ENCODE measurements around the gene MAEA. TPM values are rescaled to one million over a fixed set of nuclear protein-coding genes. Genes with fewer than 3 reads are reported as not detected.

The MAEA gene
- total and polyA plus RNA-seq, 2 experiments from 2014 or later: 49.8 to 99.0 TPM

- TF ChIP-seq EZH2phosphoT487 (IDR thresholded peaks at IDR 0.05; ENCODE audit: unreplicated experiment): no peak
- TF ChIP-seq, protein P1, sequence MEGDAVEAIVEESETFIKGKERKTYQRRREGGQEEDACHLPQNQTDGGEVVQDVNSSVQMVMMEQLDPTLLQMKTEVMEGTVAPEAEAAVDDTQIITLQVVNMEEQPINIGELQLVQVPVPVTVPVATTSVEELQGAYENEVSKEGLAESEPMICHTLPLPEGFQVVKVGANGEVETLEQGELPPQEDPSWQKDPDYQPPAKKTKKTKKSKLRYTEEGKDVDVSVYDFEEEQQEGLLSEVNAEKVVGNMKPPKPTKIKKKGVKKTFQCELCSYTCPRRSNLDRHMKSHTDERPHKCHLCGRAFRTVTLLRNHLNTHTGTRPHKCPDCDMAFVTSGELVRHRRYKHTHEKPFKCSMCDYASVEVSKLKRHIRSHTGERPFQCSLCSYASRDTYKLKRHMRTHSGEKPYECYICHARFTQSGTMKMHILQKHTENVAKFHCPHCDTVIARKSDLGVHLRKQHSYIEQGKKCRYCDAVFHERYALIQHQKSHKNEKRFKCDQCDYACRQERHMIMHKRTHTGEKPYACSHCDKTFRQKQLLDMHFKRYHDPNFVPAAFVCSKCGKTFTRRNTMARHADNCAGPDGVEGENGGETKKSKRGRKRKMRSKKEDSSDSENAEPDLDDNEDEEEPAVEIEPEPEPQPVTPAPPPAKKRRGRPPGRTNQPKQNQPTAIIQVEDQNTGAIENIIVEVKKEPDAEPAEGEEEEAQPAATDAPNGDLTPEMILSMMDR (conservative IDR thresholded peaks at IDR 0.05; ENCODE audit: low read depth in 2 of 2): no peak
- no peak for TF ChIP-seq ZNF114 (CRISPR knock-in tag; IDR thresholded peaks at IDR 0.05)
- TF ChIP-seq ZNF331 (CRISPR knock-in tag; IDR thresholded peaks at IDR 0.05; ENCODE audit: low read depth): no peak
- TF ChIP-seq NANOG (IDR thresholded peaks at IDR 0.05; ENCODE audit: borderline replicate concordance): no peak
- no peak for TF ChIP-seq POLR2AphosphoS5 (IDR thresholded peaks at IDR 0.05; ENCODE audit: low read depth)
- TF ChIP-seq ETS1 (IDR thresholded peaks at IDR 0.05): no peak
- no peak for TF ChIP-seq JUNB (IDR thresholded peaks at IDR 0.05; ENCODE audit: unreplicated experiment)
- no peak for TF ChIP-seq CREB1 (CRISPR knock-in tag; IDR thresholded peaks at IDR 0.05; ENCODE audit: low read depth)
- TF ChIP-seq STAT1 (IDR thresholded peaks at IDR 0.05; ENCODE audit: unreplicated experiment): no peak
These were observed 35.9 kb upstream of the MAEA start (continued) for GRCh38 chr4:1253831-1254230.

GRCh38 chr4:1255151-1255550 is 34.5 kb upstream of the MAEA start:
- DNase-seq (ENCODE audit: low spot score) (no peak), ATAC-seq (no peak)
- Histone ChIP-seq H3K4me2 (no peak overlapping the region), H3K36me3 (ENCODE audit: insufficient read depth) (peaks cover 2% of the 10 kb centered on the region; the same call in 1 of the 2 replicates), H2AFZ (no peak overlapping the region), H3K9me2 (ENCODE audit: insufficient read depth) (peaks cover 7% of the 10 kb centered on the region; the same call in 1 of the 2 replicates), H3K27me3 (ENCODE audit: insufficient read depth) (no peaks in the 10 kb centered on the region), H4K20me1 (replicated peaks; ENCODE audit: insufficient read depth) (no peaks in the 10 kb centered on the region), H3F3A (replicated peaks; ENCODE audit: low read depth) (no peaks in the 10 kb centered on the region), H3K79me2 (replicated peaks; ENCODE audit: insufficient read depth) (no peaks in the 10 kb centered on the region; the same call in 1 of the 2 replicates), H3K4me1 (ENCODE audit: insufficient read depth) (peaks cover 3% of the 10 kb centered on the region; the same call in 1 of the 2 replicates), H3K4me3 (no peak overlapping the region), H3K27ac (ENCODE audit: low read depth) (no peak overlapping the region)
- Mint-ChIP-seq H3K27me3 (ENCODE audit: insufficient read depth, low read depth, poor library complexity) (peaks cover 20% of the 10 kb centered on the region), H3K4me1 (peaks cover 2% of the 10 kb centered on the region; the same call in 1 of the 3 replicates), H3K27ac (no peak overlapping the region), H3K4me3 (no peak overlapping the region), H3K36me3 (ENCODE audit: low read depth) (peaks cover 44% of the 10 kb centered on the region), H3K9me3 (peaks cover 90% of the 10 kb centered on the region)
- TF ChIP-seq JUNB (IDR thresholded peaks at IDR 0.05; ENCODE audit: unreplicated experiment) (no peak), EZH2 (IDR thresholded peaks at IDR 0.05; ENCODE audit: low read depth, unreplicated experiment) (no peak), POLR2AphosphoS5 (IDR thresholded peaks at IDR 0.05; ENCODE audit: low read depth) (no peak), ZNF331 (CRISPR knock-in tag; IDR thresholded peaks at IDR 0.05; ENCODE audit: low read depth) (no peak), ZNF114 (CRISPR knock-in tag; IDR thresholded peaks at IDR 0.05) (no peak), STAT1 (IDR thresholded peaks at IDR 0.05; ENCODE audit: unreplicated experiment) (no peak), CREB1 (CRISPR knock-in tag; IDR thresholded peaks at IDR 0.05; ENCODE audit: low read depth) (no peak)
- TF ChIP-seq, protein P1 (conservative IDR thresholded peaks at IDR 0.05; ENCODE audit: low read depth in 2 of 2): no peak
- TF ChIP-seq, protein P2, sequence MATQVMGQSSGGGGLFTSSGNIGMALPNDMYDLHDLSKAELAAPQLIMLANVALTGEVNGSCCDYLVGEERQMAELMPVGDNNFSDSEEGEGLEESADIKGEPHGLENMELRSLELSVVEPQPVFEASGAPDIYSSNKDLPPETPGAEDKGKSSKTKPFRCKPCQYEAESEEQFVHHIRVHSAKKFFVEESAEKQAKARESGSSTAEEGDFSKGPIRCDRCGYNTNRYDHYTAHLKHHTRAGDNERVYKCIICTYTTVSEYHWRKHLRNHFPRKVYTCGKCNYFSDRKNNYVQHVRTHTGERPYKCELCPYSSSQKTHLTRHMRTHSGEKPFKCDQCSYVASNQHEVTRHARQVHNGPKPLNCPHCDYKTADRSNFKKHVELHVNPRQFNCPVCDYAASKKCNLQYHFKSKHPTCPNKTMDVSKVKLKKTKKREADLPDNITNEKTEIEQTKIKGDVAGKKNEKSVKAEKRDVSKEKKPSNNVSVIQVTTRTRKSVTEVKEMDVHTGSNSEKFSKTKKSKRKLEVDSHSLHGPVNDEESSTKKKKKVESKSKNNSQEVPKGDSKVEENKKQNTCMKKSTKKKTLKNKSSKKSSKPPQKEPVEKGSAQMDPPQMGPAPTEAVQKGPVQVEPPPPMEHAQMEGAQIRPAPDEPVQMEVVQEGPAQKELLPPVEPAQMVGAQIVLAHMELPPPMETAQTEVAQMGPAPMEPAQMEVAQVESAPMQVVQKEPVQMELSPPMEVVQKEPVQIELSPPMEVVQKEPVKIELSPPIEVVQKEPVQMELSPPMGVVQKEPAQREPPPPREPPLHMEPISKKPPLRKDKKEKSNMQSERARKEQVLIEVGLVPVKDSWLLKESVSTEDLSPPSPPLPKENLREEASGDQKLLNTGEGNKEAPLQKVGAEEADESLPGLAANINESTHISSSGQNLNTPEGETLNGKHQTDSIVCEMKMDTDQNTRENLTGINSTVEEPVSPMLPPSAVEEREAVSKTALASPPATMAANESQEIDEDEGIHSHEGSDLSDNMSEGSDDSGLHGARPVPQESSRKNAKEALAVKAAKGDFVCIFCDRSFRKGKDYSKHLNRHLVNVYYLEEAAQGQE (IDR thresholded peaks at IDR 0.05; ENCODE audit: unreplicated experiment): no peak
